AG20443 (cell line): ENCODE results near the gene DARS1.
"Not testable (repeated sequence)": the region's sequence is repeated elsewhere in the genome, so short reads cannot be mapped to it uniquely, and the experiment has no call there.

Source experiments
- DNase-seq: peaks from one replicate; pipeline ENCODE4 v3.0.0; 2012; ENCODE audit warnings: low spot score, mixed read lengths

The DARS1 gene

GRCh38 chr2:135984199-135985017 is 1.0 kb downstream of the DARS1 start:
- no peak for DNase-seq

GRCh38 chr2:135980434-135981079 is 4.9 kb downstream of the DARS1 start:
- no peak for DNase-seq

- no peak for DNase-seq
Observed at GRCh38 chr2:135975702-135976101, 9.7 kb downstream of the DARS1 start.

- no peak for DNase-seq
Observed at GRCh38 chr2:135974036-135974435, 11.4 kb downstream of the DARS1 start.

- DNase-seq, result no peak
Observed at GRCh38 chr2:135969655-135970387, 15.6 kb downstream of the DARS1 start.

- DNase-seq, result no peak
Observed at GRCh38 chr2:135965756-135966155, 19.7 kb downstream of the DARS1 start.

- DNase-seq, result not testable (repeated sequence)
Observed at GRCh38 chr2:135964404-135964803, 21.0 kb downstream of the DARS1 start.

GRCh38 chr2:135963841-135964240 is 21.6 kb downstream of the DARS1 start:
- no peak for DNase-seq

GRCh38 chr2:135962366-135963123 is 22.9 kb downstream of the DARS1 start:
- DNase-seq, result no peak

GRCh38 chr2:135960656-135961551 is 24.5 kb downstream of the DARS1 start:
- DNase-seq, result no peak

GRCh38 chr2:135960150-135960549 is 25.3 kb downstream of the DARS1 start:
- no peak for DNase-seq

- DNase-seq, result not testable (repeated sequence)
Observed at GRCh38 chr2:135958927-135959326, 26.5 kb downstream of the DARS1 start.

GRCh38 chr2:135954020-135954601 is 31.3 kb downstream of the DARS1 start:
- DNase-seq, result no peak

- DNase-seq, result no peak
Observed at GRCh38 chr2:135952891-135953290, 32.5 kb downstream of the DARS1 start.

- no peak for DNase-seq
Observed at GRCh38 chr2:135951041-135951583, 34.3 kb downstream of the DARS1 start.

GRCh38 chr2:135949451-135950234 is 35.8 kb downstream of the DARS1 start:
- no peak for DNase-seq

GRCh38 chr2:135948642-135949355 is 36.6 kb downstream of the DARS1 start:
- peak; percentile 20 for DNase-seq

GRCh38 chr2:135948141-135948540 is 37.3 kb downstream of the DARS1 start:
- no peak for DNase-seq

GRCh38 chr2:135947483-135947882 is 37.9 kb downstream of the DARS1 start:
- DNase-seq, result no peak
